Common myeloid progenitor, CD34-positive (primary cell): ENCODE data around the gene COMMD1.

Experiments used
- CTCF ChIA-PET: fragments of 350-600 bp; sonication (Branson Sonifier 250); formaldehyde crosslinking; loops from one replicate; lab custom pipeline; 2021; ENCODE audit warnings: antibody characterized with exemption; lab: Charles Lee
- POLR2A ChIA-PET: fragments of 350-600 bp; sonication (Branson Sonifier 250); formaldehyde crosslinking; loops from one replicate; lab custom pipeline; 2021; ENCODE audit warnings: antibody characterized with exemption; lab: Charles Lee
- DNase-seq, 3 donors: peaks; one replicate each; pipeline versions ENCODE4 v3.0.0 to v3.0.0-alpha.2; 2013
- H3K27ac ChIP-seq, 2 experiments: 1 replicate in 1 of 2; 2 replicates in 1 of 2; pipeline ENCODE4 v1.7.0; 2013; ENCODE audit warnings: inconsistent platforms in 2 of 2, low read length in 2 of 2, mild to moderate bottlenecking in 2 of 2, low read depth in 1 of 2, moderate library complexity in 1 of 2; ENCODE audit not compliant: severe bottlenecking in 2 of 2, insufficient read depth in 1 of 2, poor library complexity in 1 of 2
- H3K27me3 ChIP-seq, 5 experiments: replicated peaks in 2 of 5; 1 replicate in 3 of 5; 2 replicates in 2 of 5; pipeline versions ENCODE4 v1.6.1 to v1.7.0; 2013; ENCODE audit warnings: low read length in 4 of 5, mild to moderate bottlenecking in 2 of 5, moderate library complexity in 2 of 5, inconsistent platforms in 1 of 5; ENCODE audit not compliant: insufficient read depth in 5 of 5, control insufficient read depth in 4 of 5
- H3K36me3 ChIP-seq, 4 experiments: 1 replicate in 2 of 4; 2 replicates in 2 of 4; pipeline versions ENCODE4 v1.6.1 to v1.7.0; 2013; ENCODE audit warnings: low read length in 3 of 4, control low read depth in 1 of 4, mild to moderate bottlenecking in 1 of 4; ENCODE audit not compliant: control insufficient read depth in 4 of 4, insufficient read depth in 4 of 4
- H3K4me1 ChIP-seq, 4 experiments: 1 replicate in 3 of 4; 2 replicates in 1 of 4; pipeline versions ENCODE4 v1.6.1 to v1.7.1; 2013; ENCODE audit warnings: low read length in 3 of 4, mild to moderate bottlenecking in 3 of 4, control low read depth in 1 of 4, inconsistent platforms in 1 of 4, moderate library complexity in 1 of 4; ENCODE audit not compliant: control insufficient read depth in 4 of 4, insufficient read depth in 4 of 4; ENCODE audit errors: control extremely low read depth in 1 of 4
- H3K4me3 ChIP-seq, 7 experiments: 1 replicate in 4 of 7; 2 replicates in 3 of 7; pipeline versions ENCODE4 v1.5.1 to v1.7.0; 2013; ENCODE audit warnings: mild to moderate bottlenecking in 7 of 7, low read length in 6 of 7, moderate library complexity in 6 of 7, inconsistent platforms in 2 of 7, low read depth in 2 of 7, control low read depth in 1 of 7; ENCODE audit not compliant: insufficient read depth in 4 of 7, control insufficient read depth in 1 of 7; ENCODE audit errors: extremely low read depth in 1 of 7
- H3K9me3 ChIP-seq, 5 experiments: 1 replicate in 4 of 5; 2 replicates in 1 of 5; pipeline versions ENCODE4 v1.6.1 to v1.7.1; 2013; ENCODE audit warnings: low read length in 4 of 5, mild to moderate bottlenecking in 2 of 5, inconsistent platforms in 1 of 5, low read depth in 1 of 5, moderate library complexity in 1 of 5; ENCODE audit not compliant: control insufficient read depth in 4 of 5, insufficient read depth in 2 of 5; ENCODE audit errors: control extremely low read depth in 1 of 5
- WGBS: methylation state at CpG from one replicate; pipeline ENCODE4 v1.1.5; 2013; ENCODE audit not compliant: insufficient coverage; 5-methylcytosine and 5-hydroxymethylcytosine counted together

The COMMD1 gene

DNA sequence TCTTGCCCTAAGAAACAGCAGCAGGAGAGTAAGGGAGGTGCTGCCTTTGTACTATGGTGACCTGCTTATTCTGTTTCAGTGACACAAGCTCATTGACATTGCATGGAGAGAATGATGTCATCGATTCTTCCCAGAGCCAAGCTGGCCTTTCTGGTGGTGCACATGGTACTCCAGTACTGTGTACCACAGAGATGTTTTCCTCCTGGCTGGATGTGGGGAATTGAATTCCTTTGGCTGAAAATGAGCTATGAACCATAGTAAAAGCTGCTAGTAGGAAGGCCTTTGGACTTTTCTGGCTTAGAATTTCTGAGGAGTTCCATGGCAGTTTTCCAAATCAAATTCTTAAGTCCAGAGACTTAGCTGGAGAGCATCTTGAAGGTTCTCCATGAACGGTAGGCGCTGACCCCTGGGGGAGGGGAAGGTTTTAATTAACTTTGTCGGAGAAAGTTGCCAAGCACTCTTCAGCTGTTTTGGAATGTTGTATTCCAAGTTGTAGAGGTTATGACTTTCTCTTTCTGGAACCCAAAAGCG, 273.3 kb downstream of the COMMD1 start:
- no peak overlapping the region for H3K27ac ChIP-seq
- POLR2A ChIA-PET = no interaction called here
- H3K36me3 ChIP-seq = no peaks in the 10 kb centered on the region
- CTCF ChIA-PET = interaction anchor here (0.9 to 1.8 kb wide), 4 partner anchors 10 to 232 kb away, joined by 3 to 8 read pairs (median 4); no protein-coding TSS in a partner anchor
- H3K27me3 ChIP-seq = no peaks in the 10 kb centered on the region
- peaks cover 15 to 52% (median 41%) of the 10 kb centered on the region in 4 experiments for H3K4me1 ChIP-seq
- DNase-seq = no peak
- WGBS = 96% methylated on average over 5 of the region's 5 CpGs
- no peaks in the 10 kb centered on the region for H3K9me3 ChIP-seq
- H3K4me3 ChIP-seq = no peak overlapping the region

DNA sequence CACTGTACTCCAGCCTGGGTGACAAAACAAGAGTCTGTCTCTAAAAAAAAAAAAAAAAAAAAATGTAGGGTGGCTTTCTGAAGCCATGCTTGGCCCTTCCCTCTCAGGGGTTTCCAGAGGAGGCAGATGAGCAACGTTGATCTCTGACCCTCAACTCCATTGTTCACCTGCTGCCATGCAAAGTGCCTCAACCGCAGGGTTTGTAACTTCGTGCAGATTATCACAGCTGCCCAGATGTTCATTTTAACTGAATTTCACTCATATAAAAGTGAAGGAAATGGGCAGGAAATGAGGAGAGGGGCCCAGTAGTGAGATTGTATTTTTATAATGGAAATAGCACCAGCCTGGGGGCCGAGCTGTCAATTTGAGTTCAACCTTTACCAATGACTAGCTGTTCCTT, 275.5 kb downstream of the COMMD1 start:
- POLR2A ChIA-PET = interaction anchor here (0.7 kb wide), 1 partner anchor 186 kb away, joined by 4 read pairs; no protein-coding TSS in a partner anchor
- DNase-seq = peak; percentile 47 to 84 (median 73)

DNA sequence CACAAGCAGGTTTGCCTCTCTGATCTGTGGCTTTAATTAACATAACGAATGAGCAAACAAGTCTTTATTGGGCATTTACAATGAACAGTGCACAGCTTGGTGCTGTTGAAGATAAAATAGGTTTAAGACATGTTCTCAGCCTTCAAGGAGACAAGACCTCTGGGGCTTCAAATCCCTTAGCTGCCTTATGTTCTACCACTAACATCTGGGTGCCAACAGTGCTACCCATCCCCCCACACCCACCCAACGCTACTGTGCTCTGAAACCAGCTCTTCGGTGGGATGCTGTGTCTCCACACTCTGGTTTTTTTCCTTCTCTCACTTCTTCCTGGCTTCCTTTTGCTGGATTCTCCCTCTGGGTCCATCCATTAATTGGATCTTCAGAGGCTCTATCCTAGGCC, 276.4 kb downstream of the COMMD1 start:
- peaks cover 15 to 54% (median 39%) of the 10 kb centered on the region in 4 experiments for H3K4me1 ChIP-seq
- peak overlapping the region; percentile 66 to 74 for H3K27ac ChIP-seq
- no peaks in the 10 kb centered on the region for H3K36me3 ChIP-seq
- peak in 1 of 3 donors; percentile 24 for DNase-seq
- H3K4me3 ChIP-seq = peak overlapping the region in 2 of 7 experiments; percentile 21 to 25
- ChIA-PET CTCF (interaction anchor here (1.2 to 1.3 kb wide), 2 partner anchors 20 to 36 kb away, joined by 3 read pairs; no protein-coding TSS in a partner anchor), POLR2A (no interaction called here)
- H3K9me3 ChIP-seq = no peaks in the 10 kb centered on the region
- 70% methylated on average over 2 of the region's 3 CpGs for WGBS
- H3K27me3 ChIP-seq = no peaks in the 10 kb centered on the region

More for the DNA sequence above, 275.5 kb downstream of the COMMD1 start:
- CTCF ChIA-PET = interaction anchor here (0.6 to 1.3 kb wide), 4 partner anchors 19 to 54 kb away, joined by 3 read pairs; no protein-coding TSS in a partner anchor
- Histone ChIP-seq H3K27me3 (no peaks in the 10 kb centered on the region), H3K9me3 (no peaks in the 10 kb centered on the region), H3K27ac (peak overlapping the region; percentile 66 to 74), H3K4me1 (peaks cover 15 to 56% (median 41%) of the 10 kb centered on the region in 4 experiments), H3K36me3 (no peaks in the 10 kb centered on the region), H3K4me3 (peak overlapping the region in 1 of 7 experiments; percentile 12)
- 0% methylated on average over 1 of the region's 4 CpGs for WGBS

DNA sequence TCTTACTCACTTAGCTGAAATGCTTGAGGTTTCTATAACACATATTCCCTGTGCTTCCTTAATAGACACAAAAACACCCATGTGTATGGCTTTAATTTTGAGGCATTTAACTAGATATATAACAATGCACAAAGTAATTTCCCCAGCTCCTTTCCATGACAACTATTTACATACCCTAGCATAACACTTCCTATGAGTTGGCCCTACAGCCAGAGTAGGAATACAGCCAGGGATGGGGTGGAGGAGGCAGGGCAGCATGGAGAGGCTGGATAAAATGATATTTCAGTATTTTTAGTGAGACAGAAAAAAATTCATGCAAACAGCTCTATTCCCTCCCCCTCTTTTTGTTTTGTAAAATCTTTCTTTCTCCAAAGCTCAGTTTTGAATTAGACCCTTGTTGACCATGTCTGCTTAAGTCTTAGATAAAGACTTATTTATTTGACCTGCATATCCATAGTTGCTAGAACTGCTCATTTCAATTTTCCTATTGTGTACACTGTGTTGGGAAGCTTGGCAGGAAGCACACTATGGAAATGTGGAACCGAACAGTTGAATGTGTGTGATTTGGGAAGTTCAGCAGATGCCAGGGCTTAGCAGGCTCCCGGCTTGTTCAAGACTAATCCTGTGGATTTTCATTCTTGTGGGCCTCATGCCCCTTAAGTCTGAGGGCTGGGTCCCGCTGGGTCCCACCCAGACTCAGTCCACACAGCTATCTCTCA, 279.2 kb downstream of the COMMD1 start:
- WGBS = 92% methylated on average over 3 of the region's 3 CpGs
- no peak for DNase-seq
- H3K9me3 ChIP-seq = no peaks in the 10 kb centered on the region
- no peaks in the 10 kb centered on the region for H3K36me3 ChIP-seq
- ChIA-PET POLR2A (no interaction called here), CTCF (no interaction called here)
- H3K4me3 ChIP-seq = no peak overlapping the region
- no peak overlapping the region for H3K27ac ChIP-seq
- H3K27me3 ChIP-seq = no peaks in the 10 kb centered on the region
- peaks cover 15 to 39% (median 33%) of the 10 kb centered on the region in 4 experiments for H3K4me1 ChIP-seq
